ENCODE results near the gene DCAF12L2. TPM values are rescaled to one million over a fixed set of nuclear protein-coding genes. Genes with fewer than 3 reads are reported as not detected.

DCAF12L2 gene
- total and polyA plus RNA-seq, 2 donors (not counting 1 experiment from before 2014, with no cell fraction given): not detected

DNA sequence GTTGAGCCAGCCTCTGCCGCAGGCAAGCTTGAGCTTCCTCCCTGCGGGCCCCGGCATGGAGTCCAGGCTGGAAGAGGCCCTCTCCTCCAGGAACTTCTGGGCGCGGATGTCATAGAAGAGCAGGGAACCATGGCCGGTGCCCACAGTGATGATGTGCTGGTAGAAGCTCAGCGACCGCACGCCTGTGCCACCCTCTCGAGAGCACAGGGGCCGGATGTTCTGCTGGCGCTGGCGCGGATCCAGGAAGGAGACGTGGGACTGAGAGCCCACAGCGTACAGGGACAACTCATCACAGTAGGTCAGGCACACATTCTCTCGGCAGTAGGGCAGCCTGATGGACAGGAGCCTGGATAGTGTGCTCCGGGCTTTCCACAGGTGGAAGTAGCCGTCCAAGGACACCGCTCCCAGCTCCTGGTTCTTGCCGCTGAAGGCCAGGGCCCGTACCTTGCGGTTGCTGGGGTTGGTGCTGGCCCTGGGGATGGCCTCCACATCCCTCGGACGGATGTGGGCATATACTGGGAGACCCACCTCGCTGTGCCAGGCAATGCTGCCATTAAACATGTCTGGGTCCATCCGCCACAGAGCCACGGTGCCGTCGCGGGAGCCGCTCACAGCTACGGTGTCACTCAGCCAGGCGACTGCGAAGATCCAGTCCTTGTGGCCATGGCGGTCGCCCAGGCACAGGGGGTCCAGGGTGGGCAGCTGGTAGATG is 1.2 kb downstream of the DCAF12L2 start:
- no peaks in the 10 kb centered on the region for H3K27me3 Mint-ChIP-seq
- H3K27ac ChIP-seq (ENCODE audit: low read length in 2 of 2): no peak overlapping the region
- H3K79me2 ChIP-seq (ENCODE audit: control insufficient read depth, insufficient read depth, low read length): no peaks in the 10 kb centered on the region
- POLR2A ChIA-PET: no interaction called here
- no peaks in the 10 kb centered on the region for H3K27me3 ChIP-seq (replicated peaks in 1 of 4; ENCODE audit: control extremely low read depth in 1 of 4, control insufficient read depth in 3 of 4, insufficient read depth in 4 of 4, low read length in 3 of 4)
- H3K9me3 ChIP-seq (ENCODE audit: control extremely low read depth in 1 of 3, control insufficient read depth in 2 of 3, insufficient read depth in 1 of 3, low read length in 2 of 3): peaks cover 0 to 8% (median 0%) of the 10 kb centered on the region in 3 donors
- H4K20me1 ChIP-seq (ENCODE audit: control insufficient read depth, insufficient read depth, low read length, poor library complexity, severe bottlenecking): no peaks in the 10 kb centered on the region
- H2AFZ ChIP-seq (ENCODE audit: insufficient read depth, low read depth, low read length, poor library complexity, severe bottlenecking): no peak overlapping the region
- CTCF ChIA-PET: no interaction called here
- H3K4me1 ChIP-seq (ENCODE audit: control insufficient read depth in 2 of 2, insufficient read depth in 2 of 2, low read length in 2 of 2): no peaks in the 10 kb centered on the region
- no peak overlapping the region for H3K4me3 ChIP-seq (ENCODE audit: control extremely low read depth in 1 of 5, extremely low read depth in 1 of 5, insufficient read depth in 1 of 5, low read depth in 2 of 5, low read length in 4 of 5)
- DNase-seq (no peak), ATAC-seq (ENCODE audit: low read depth) (no peak)
- intact Hi-C loops (cut with micrococcal nuclease): no loop called here
- no peak overlapping the region for H3K4me2 ChIP-seq (replicated peaks; ENCODE audit: low read depth, low read length, poor library complexity, severe bottlenecking)
- no peak overlapping the region for H3K27ac Mint-ChIP-seq
- no peaks in the 10 kb centered on the region for H3K4me1 Mint-ChIP-seq
- H3K4me3 Mint-ChIP-seq: no peak overlapping the region
- WGBS (ENCODE audit: insufficient coverage): 99% methylated on average over 31 of the region's 37 CpGs
- no peak overlapping the region for H3K9ac ChIP-seq (ENCODE audit: low read length)
- no peaks in the 10 kb centered on the region for H3K9me3 Mint-ChIP-seq (ENCODE audit: insufficient read depth)
- no peaks in the 10 kb centered on the region for H3K36me3 ChIP-seq (replicated peaks in 1 of 2; ENCODE audit: control extremely low read depth in 1 of 2, control insufficient read depth in 1 of 2, extremely low read depth in 1 of 2, insufficient read depth in 2 of 2, low read length in 1 of 2)
- TF ChIP-seq, protein P1, sequence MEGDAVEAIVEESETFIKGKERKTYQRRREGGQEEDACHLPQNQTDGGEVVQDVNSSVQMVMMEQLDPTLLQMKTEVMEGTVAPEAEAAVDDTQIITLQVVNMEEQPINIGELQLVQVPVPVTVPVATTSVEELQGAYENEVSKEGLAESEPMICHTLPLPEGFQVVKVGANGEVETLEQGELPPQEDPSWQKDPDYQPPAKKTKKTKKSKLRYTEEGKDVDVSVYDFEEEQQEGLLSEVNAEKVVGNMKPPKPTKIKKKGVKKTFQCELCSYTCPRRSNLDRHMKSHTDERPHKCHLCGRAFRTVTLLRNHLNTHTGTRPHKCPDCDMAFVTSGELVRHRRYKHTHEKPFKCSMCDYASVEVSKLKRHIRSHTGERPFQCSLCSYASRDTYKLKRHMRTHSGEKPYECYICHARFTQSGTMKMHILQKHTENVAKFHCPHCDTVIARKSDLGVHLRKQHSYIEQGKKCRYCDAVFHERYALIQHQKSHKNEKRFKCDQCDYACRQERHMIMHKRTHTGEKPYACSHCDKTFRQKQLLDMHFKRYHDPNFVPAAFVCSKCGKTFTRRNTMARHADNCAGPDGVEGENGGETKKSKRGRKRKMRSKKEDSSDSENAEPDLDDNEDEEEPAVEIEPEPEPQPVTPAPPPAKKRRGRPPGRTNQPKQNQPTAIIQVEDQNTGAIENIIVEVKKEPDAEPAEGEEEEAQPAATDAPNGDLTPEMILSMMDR (IDR thresholded peaks at IDR 0.05): no peak
- no peak for TF ChIP-seq EZH2 (IDR thresholded peaks at IDR 0.05; ENCODE audit: borderline replicate concordance, insufficient read depth, low read depth, low read length, poor library complexity, severe bottlenecking)

DNA sequence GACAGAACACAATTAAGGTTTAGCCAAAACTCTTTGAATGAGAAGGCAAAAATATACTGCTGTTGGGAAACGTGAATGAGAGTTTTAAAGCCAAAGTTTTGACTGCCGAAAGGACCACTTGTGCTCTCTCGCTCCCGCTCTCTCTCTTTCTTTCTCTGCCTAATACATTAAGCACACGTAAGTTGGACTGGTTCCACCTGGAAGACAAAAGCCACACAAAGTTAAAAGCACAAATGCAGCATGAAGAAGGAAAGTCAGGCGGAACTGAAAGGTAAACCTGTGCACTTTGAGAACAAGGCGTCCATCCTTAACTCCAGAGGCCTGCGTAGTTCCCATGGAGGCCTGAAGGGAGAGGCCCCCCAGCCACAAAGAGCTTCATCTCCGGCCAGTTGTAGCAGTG is 1.9 kb downstream of the DCAF12L2 start:
- Histone ChIP-seq H2AFZ (ENCODE audit: insufficient read depth, low read depth, low read length, poor library complexity, severe bottlenecking) (no peak overlapping the region), H3K4me1 (ENCODE audit: control insufficient read depth in 2 of 2, insufficient read depth in 2 of 2, low read length in 2 of 2) (no peaks in the 10 kb centered on the region), H3K27ac (ENCODE audit: low read length in 2 of 2) (no peak overlapping the region), H3K4me2 (replicated peaks; ENCODE audit: low read depth, low read length, poor library complexity, severe bottlenecking) (no peak overlapping the region), H3K9me3 (ENCODE audit: control extremely low read depth in 1 of 3, control insufficient read depth in 2 of 3, insufficient read depth in 1 of 3, low read length in 2 of 3) (peaks cover 0 to 8% (median 0%) of the 10 kb centered on the region in 3 donors), H3K27me3 (replicated peaks in 1 of 4; ENCODE audit: control extremely low read depth in 1 of 4, control insufficient read depth in 3 of 4, insufficient read depth in 4 of 4, low read length in 3 of 4) (no peaks in the 10 kb centered on the region), H3K36me3 (replicated peaks in 1 of 2; ENCODE audit: control extremely low read depth in 1 of 2, control insufficient read depth in 1 of 2, extremely low read depth in 1 of 2, insufficient read depth in 2 of 2, low read length in 1 of 2) (no peaks in the 10 kb centered on the region), H3K9ac (ENCODE audit: low read length) (no peak overlapping the region), H3K4me3 (ENCODE audit: control extremely low read depth in 1 of 5, extremely low read depth in 1 of 5, insufficient read depth in 1 of 5, low read depth in 2 of 5, low read length in 4 of 5) (no peak overlapping the region), H4K20me1 (ENCODE audit: control insufficient read depth, insufficient read depth, low read length, poor library complexity, severe bottlenecking) (no peaks in the 10 kb centered on the region), H3K79me2 (ENCODE audit: control insufficient read depth, insufficient read depth, low read length) (no peaks in the 10 kb centered on the region)
- ChIA-PET CTCF (no interaction called here), POLR2A (no interaction called here)
- TF ChIP-seq EZH2 (IDR thresholded peaks at IDR 0.05; ENCODE audit: borderline replicate concordance, insufficient read depth, low read depth, low read length, poor library complexity, severe bottlenecking): no peak
- TF ChIP-seq, protein P1 (IDR thresholded peaks at IDR 0.05): no peak
- DNase-seq: no peak
- H3K4me1 Mint-ChIP-seq: no peaks in the 10 kb centered on the region
- no peak overlapping the region for H3K27ac Mint-ChIP-seq
- WGBS (ENCODE audit: insufficient coverage): 100% methylated on average over 1 of the region's 9 CpGs
- H3K4me3 Mint-ChIP-seq: no peak overlapping the region
- H3K27me3 Mint-ChIP-seq: no peaks in the 10 kb centered on the region
- H3K9me3 Mint-ChIP-seq (ENCODE audit: insufficient read depth): no peaks in the 10 kb centered on the region
- intact Hi-C loops (cut with micrococcal nuclease): no loop called here
- no peak for ATAC-seq (ENCODE audit: low read depth)
